Esophagus squamous epithelium (tissue), 5 donors: ENCODE data around the gene ASTN2. TPM values are rescaled to one million over a fixed set of nuclear protein-coding genes. Genes with fewer than 3 reads are reported as not detected.
A peak's percentile ranks its signal among the peaks of the same experiment; 100 is the strongest.

Experiments used
- DNase-seq: peaks from one replicate; lab custom pipeline; 2025; lab: John Stamatoyannopoulos, UW
- H3K27ac ChIP-seq, 4 donors: fragments of 200-600 bp; sonication (generic); one replicate each; pipeline ENCODE4 v1.5.1; 2016 to 2019; ENCODE audit warnings: mild to moderate bottlenecking in 1 of 4
- H3K27me3 ChIP-seq, 4 donors: fragments of 200-600 bp; sonication (generic); 1 replicate in 3 of 4; 2 replicates in 1 of 4; pipeline versions ENCODE4 v1.5.1 to v1.6.0; 2017 to 2021; ENCODE audit warnings: antibody characterized with exemption in 1 of 4
- H3K36me3 ChIP-seq, 3 donors: fragments of 200-600 bp; sonication (generic); one replicate each; pipeline ENCODE4 v1.5.1; 2016 to 2019
- H3K4me1 ChIP-seq, 3 donors: fragments of 200-600 bp; sonication (generic); one replicate each; pipeline ENCODE4 v1.5.1; 2017 to 2019
- H3K4me3 ChIP-seq, 4 donors: fragments of 200-600 bp; sonication (generic); 1 replicate in 3 of 4; 2 replicates in 1 of 4; pipeline ENCODE4 v1.5.1; 2016 to 2019; ENCODE audit warnings: mild to moderate bottlenecking in 2 of 4, moderate library complexity in 1 of 4
- H3K9me3 ChIP-seq, 3 donors: fragments of 200-600 bp; sonication (generic); one replicate each; pipeline ENCODE4 v1.5.1; 2016 to 2019
- POLR2A ChIP-seq, 4 donors: fragments of 450-650 bp; IDR thresholded peaks; one replicate each; pipeline ENCODE4 v1.6.1; 2017; ENCODE audit warnings: antibody characterized with exemption in 4 of 4, mild to moderate bottlenecking in 4 of 4, moderate library complexity in 3 of 4
- WGBS, 2 donors: methylation state at CpG; one replicate each; pipeline ENCODE4 v1.1.5; 2018; 5-methylcytosine and 5-hydroxymethylcytosine counted together
- intact Hi-C: fragments of 100-400 bp; cut with DNase I; formaldehyde crosslinking; loops from one replicate; pipeline ENCODE4 v1.15.0; 2022
- total RNA-seq, 4 donors: library from RNA; depleted of rRNA; stranded (reverse); fragments of >200 nt; gene quantifications; one replicate each; pipeline ENCODE4 v1.1.0, GENCODE V29; 2016
- TF ChIP-seq, protein P1 (sequence below), 6 experiments: fragments of 450-650 bp in 4 of 6; fragments of 200-600 bp in 2 of 6; sonication (generic) in 2 of 6; IDR thresholded peaks; one replicate each; pipeline ENCODE4 v1.5.1; 2016 to 2019; ENCODE audit warnings: antibody characterized with exemption in 6 of 6, mild to moderate bottlenecking in 4 of 6, moderate library complexity in 4 of 6
- donor health status: DM: yes; HTN: yes; CAD: no.

The ASTN2 gene, protein sequence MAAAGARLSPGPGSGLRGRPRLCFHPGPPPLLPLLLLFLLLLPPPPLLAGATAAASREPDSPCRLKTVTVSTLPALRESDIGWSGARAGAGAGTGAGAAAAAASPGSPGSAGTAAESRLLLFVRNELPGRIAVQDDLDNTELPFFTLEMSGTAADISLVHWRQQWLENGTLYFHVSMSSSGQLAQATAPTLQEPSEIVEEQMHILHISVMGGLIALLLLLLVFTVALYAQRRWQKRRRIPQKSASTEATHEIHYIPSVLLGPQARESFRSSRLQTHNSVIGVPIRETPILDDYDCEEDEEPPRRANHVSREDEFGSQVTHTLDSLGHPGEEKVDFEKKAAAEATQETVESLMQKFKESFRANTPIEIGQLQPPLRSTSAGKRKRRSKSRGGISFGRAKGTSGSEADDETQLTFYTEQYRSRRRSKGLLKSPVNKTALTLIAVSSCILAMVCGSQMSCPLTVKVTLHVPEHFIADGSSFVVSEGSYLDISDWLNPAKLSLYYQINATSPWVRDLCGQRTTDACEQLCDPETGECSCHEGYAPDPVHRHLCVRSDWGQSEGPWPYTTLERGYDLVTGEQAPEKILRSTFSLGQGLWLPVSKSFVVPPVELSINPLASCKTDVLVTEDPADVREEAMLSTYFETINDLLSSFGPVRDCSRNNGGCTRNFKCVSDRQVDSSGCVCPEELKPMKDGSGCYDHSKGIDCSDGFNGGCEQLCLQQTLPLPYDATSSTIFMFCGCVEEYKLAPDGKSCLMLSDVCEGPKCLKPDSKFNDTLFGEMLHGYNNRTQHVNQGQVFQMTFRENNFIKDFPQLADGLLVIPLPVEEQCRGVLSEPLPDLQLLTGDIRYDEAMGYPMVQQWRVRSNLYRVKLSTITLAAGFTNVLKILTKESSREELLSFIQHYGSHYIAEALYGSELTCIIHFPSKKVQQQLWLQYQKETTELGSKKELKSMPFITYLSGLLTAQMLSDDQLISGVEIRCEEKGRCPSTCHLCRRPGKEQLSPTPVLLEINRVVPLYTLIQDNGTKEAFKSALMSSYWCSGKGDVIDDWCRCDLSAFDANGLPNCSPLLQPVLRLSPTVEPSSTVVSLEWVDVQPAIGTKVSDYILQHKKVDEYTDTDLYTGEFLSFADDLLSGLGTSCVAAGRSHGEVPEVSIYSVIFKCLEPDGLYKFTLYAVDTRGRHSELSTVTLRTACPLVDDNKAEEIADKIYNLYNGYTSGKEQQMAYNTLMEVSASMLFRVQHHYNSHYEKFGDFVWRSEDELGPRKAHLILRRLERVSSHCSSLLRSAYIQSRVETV (N-terminal part only)
- 1 to 10 TPM in 1 of 4 donors, under 1 TPM in 2, not detected in 1; 0.13 to 1.9 (median 0.27) TPM for total RNA-seq

DNA sequence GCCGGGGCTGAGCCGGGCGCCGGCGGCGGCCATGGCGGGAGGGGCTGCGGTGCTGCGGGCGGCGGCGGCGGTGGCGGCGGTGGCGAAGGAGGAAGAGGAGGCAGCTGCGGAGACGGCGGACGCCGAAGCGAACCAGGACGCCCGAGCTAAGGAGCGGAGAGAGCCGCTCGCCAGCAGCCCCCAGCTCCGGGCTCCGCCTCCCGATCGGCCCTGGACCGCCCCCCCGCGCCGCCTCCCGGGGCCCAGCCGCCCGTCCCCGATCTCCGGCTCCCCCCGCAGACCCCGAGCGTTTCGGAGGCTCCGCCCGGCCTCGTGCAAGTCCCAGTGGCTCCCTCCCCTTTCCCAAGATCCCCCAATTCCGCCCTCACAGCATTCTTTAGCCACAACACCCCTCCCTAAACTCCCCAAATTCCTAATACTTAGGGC lies at the start of gene ASTN2:
ASTN2 (minus strand) TSS at position 152 of the 426 bp plus-strand sequence; CDS start at position 33, 119 bp downstream.
- no peak for TF ChIP-seq POLR2A (IDR thresholded peaks at IDR 0.05)
- TF ChIP-seq, protein P1, sequence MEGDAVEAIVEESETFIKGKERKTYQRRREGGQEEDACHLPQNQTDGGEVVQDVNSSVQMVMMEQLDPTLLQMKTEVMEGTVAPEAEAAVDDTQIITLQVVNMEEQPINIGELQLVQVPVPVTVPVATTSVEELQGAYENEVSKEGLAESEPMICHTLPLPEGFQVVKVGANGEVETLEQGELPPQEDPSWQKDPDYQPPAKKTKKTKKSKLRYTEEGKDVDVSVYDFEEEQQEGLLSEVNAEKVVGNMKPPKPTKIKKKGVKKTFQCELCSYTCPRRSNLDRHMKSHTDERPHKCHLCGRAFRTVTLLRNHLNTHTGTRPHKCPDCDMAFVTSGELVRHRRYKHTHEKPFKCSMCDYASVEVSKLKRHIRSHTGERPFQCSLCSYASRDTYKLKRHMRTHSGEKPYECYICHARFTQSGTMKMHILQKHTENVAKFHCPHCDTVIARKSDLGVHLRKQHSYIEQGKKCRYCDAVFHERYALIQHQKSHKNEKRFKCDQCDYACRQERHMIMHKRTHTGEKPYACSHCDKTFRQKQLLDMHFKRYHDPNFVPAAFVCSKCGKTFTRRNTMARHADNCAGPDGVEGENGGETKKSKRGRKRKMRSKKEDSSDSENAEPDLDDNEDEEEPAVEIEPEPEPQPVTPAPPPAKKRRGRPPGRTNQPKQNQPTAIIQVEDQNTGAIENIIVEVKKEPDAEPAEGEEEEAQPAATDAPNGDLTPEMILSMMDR (IDR thresholded peaks at IDR 0.05): no peak
- peaks cover 7 to 28% (median 10%) of the 10 kb centered on the region in 3 donors for H3K4me1 ChIP-seq
- 0 to 10% methylated on average over 1 to 8 of the region's 48 CpGs for WGBS, 2 donors
- no peaks in the 10 kb centered on the region for H3K9me3 ChIP-seq
- DNase-seq: no peak
- no peaks in the 10 kb centered on the region for H3K36me3 ChIP-seq
- H3K4me3 ChIP-seq: peak within 1 kb of the TSS; percentile 22 to 68 (median 41)
- no peak within 1 kb of the TSS for H3K27ac ChIP-seq
- peaks cover 4 to 95% (median 5%) of the 10 kb centered on the region in 4 donors for H3K27me3 ChIP-seq
- intact Hi-C loops: no loop called here

DNA sequence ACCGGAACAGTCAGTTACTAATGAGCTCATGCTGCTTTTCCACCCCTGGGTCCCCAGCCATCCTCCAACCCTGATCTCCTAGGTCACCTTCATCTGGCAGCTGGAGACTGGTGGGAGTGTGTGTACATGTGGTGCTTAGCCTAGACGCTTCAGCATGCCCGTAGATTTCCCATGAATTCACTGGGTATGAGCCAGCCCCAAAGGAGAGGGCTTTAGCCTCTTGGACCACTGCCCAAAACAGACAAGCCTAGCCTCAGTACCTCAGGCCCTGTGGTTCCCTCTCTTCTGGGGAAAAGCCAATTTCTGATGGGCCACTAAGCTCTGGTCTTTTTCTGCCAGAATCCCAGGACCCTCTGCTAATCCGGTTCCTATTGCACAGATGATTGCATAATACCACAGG lies 48.0 kb upstream of the ASTN2 start:
- WGBS, 2 donors: 10 to 44% methylated on average over 2 to 4 of the region's 4 CpGs
- H3K27ac ChIP-seq: no peak overlapping the region
- TF ChIP-seq, protein P1 (IDR thresholded peaks at IDR 0.05): no peak
- TF ChIP-seq POLR2A (IDR thresholded peaks at IDR 0.05): no peak
- peaks cover 0 to 5% (median 0%) of the 10 kb centered on the region in 4 donors for H3K27me3 ChIP-seq
- no peaks in the 10 kb centered on the region for H3K4me1 ChIP-seq
- no peaks in the 10 kb centered on the region for H3K9me3 ChIP-seq
- DNase-seq: no peak
- no peaks in the 10 kb centered on the region for H3K36me3 ChIP-seq
- intact Hi-C loops: no loop called here
- no peak overlapping the region for H3K4me3 ChIP-seq

DNA sequence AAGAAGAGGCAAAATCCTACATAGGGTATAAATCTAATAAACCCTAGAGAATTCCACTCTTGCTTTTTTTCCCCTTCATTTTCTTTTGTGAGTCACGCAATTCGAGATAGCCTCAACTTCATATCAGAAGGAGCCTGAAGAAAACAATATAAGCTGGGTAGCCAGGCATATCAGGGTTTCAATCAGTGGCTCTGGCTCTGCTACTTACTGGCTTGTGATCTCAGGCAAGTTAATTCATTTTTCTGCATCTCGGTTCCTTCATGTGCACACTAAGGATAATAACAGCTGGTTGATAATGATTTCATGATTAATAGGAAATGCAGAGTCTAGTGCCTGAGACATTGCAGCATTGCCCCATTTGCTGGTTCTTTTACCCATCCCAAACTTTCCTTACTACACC lies 46.5 kb upstream of the ASTN2 start:
- intact Hi-C loops: no loop called here

GRCh38 chr9:117460743-117461142 lies 45.9 kb upstream of the ASTN2 start:
- no peak overlapping the region for H3K4me3 ChIP-seq
- H3K36me3 ChIP-seq: no peaks in the 10 kb centered on the region
- 80 to 82% methylated on average over 3 of the region's 3 CpGs for WGBS, 2 donors
- DNase-seq: no peak
- no peak overlapping the region for H3K27ac ChIP-seq
- intact Hi-C loops: no loop called here
- no peaks in the 10 kb centered on the region for H3K4me1 ChIP-seq
- no peaks in the 10 kb centered on the region for H3K9me3 ChIP-seq
- H3K27me3 ChIP-seq: peaks cover 0 to 5% (median 0%) of the 10 kb centered on the region in 4 donors
- no peak for TF ChIP-seq POLR2A (IDR thresholded peaks at IDR 0.05)
- TF ChIP-seq, protein P1 (IDR thresholded peaks at IDR 0.05): no peak

More for the DNA sequence above, 46.5 kb upstream of the ASTN2 start:
- Histone ChIP-seq H3K9me3 (no peaks in the 10 kb centered on the region), H3K36me3 (no peaks in the 10 kb centered on the region), H3K4me3 (no peak overlapping the region), H3K27ac (no peak overlapping the region), H3K27me3 (peaks cover 0 to 5% (median 0%) of the 10 kb centered on the region in 4 donors), H3K4me1 (no peaks in the 10 kb centered on the region)
- TF ChIP-seq, protein P1 (IDR thresholded peaks at IDR 0.05): no peak
- TF ChIP-seq POLR2A (IDR thresholded peaks at IDR 0.05): no peak
- WGBS, 2 donors: 79 to 84% methylated on average over 3 of the region's 3 CpGs
- no peak for DNase-seq
